Adrenal gland (tissue), 12 donors: ENCODE results near the gene CPD. TPM values are rescaled to one million over a fixed set of nuclear protein-coding genes. Genes with fewer than 3 reads are reported as not detected.

Source experiments
- DNase-seq, 7 donors: peaks; one replicate each; pipeline ENCODE4 v3.0.0-alpha.2; 2019 to 2020
- H3K27ac ChIP-seq, 5 donors: fragments of 200-600 bp; sonication (generic) in 4 of 5; 1 replicate in 3 of 5; 2 replicates in 2 of 5; pipeline versions ENCODE4 v1.5.1 to v1.8.0; 2016 to 2020; ENCODE audit warnings: mild to moderate bottlenecking in 1 of 5
- H3K27me3 ChIP-seq: fragments of 200-600 bp; 2 replicates; pipeline ENCODE4 v1.8.0; 2021
- H3K36me3 ChIP-seq, 2 donors: fragments of 200-600 bp; replicated peaks in 1 of 2; 1 replicate in 1 of 2; 2 replicates in 1 of 2; pipeline versions ENCODE4 v1.5.1 to v1.8.0; 2018 to 2022
- H3K4me1 ChIP-seq, 2 donors: fragments of 200-600 bp; replicated peaks in 1 of 2; 1 replicate in 1 of 2; 2 replicates in 1 of 2; pipeline versions ENCODE4 v1.5.1 to v1.8.0; 2018 to 2021
- H3K4me3 ChIP-seq, 4 donors: fragments of 200-600 bp; sonication (generic) in 3 of 4; one replicate each; pipeline ENCODE4 v1.5.1; 2016 to 2018
- H3K9me3 ChIP-seq, 3 donors: fragments of 200-600 bp; sonication (generic) in 1 of 3; replicated peaks in 1 of 3; 1 replicate in 2 of 3; 2 replicates in 1 of 3; pipeline versions ENCODE4 v1.5.1 to v1.8.0; 2016 to 2021
- CTCF ChIP-seq, 6 experiments: fragments of 450-650 bp in 4 of 6; fragments of 200-600 bp in 2 of 6; sonication (generic) in 1 of 6; IDR thresholded peaks; 1 replicate in 5 of 6; 2 replicates in 1 of 6; pipeline versions ENCODE4 v1.5.1 to v1.8.0; 2016 to 2021; ENCODE audit warnings: antibody characterized with exemption in 6 of 6, mild to moderate bottlenecking in 2 of 6, moderate library complexity in 1 of 6
- POLR2A ChIP-seq, 2 donors: fragments of 450-650 bp; IDR thresholded peaks; one replicate each; pipeline ENCODE4 v1.6.1; 2017; ENCODE audit warnings: antibody characterized with exemption in 2 of 2, mild to moderate bottlenecking in 2 of 2, moderate library complexity in 1 of 2
- WGBS, 4 donors: extraction: QIAGEN DNeasy Blood & Tissue Kit in 2 of 4; methylation state at CpG; one replicate each; pipeline versions ENCODE4 v1.1.5 to v1.1.7; 2013 to 2017; 5-methylcytosine and 5-hydroxymethylcytosine counted together
- intact Hi-C, 2 donors: fragments of 100-400 bp; cut with DNase I; formaldehyde crosslinking; loops; one replicate each; pipeline versions ENCODE4 v1.14.1 to v1.15.0; 2022 to 2023
- polyA plus RNA-seq, 3 donors: library from polyadenylated mRNA; stranded (reverse); fragments of 200-250 nt in 2 of 3; fragments of 350-450 nt in 1 of 3; fragmentation: Illumina TruSeq in 1 of 3; extraction: RNeasy Lipid Tissue Mini Kit (QIAGEN cat#74804) in 1 of 3; gene quantifications; one replicate each; pipeline ENCODE4 v1.2.3, GENCODE V29; 2013 to 2014
- total RNA-seq, 9 donors: library from RNA; depleted of rRNA in 4 of 9; stranded (reverse); fragments of >200 nt in 4 of 9; fragments of 120-200 nt in 1 of 9; fragmentation: NEBNext Ultra II Directional in 1 of 9; extraction: Animal tissue kit (Norgen Biotek cat#: 25700) in 1 of 9; gene quantifications; one replicate each; pipeline versions ENCODE4 v1.1.0 to v1.2.4, GENCODE V29; 2013 to 2023
- donor health status: healthy with polysubstance abuse.
- donor health status: Bipolar disorder and iron deficiency.
- donor health status: DM: yes; HTN: yes; CAD: no.
- donor health status: DM: no; HTN: no; CAD: no.
- donor health status: DM: no; HTN: no; CAD: no.
- donor health status: DM: yes; HTN: yes; CAD: no.

CPD gene
- total and polyA plus RNA-seq, 12 donors, result 4.2 to 52.8 (median 33.0) TPM

GRCh38 chr17:30506481-30506880 lies 127.8 kb downstream of the CPD start:
- H3K9me3 ChIP-seq, result no peaks in the 10 kb centered on the region
- intact Hi-C loops, result no loop called here
- no peaks in the 10 kb centered on the region for H3K27me3 ChIP-seq
- peaks cover 0 to 39% of the 10 kb centered on the region in 2 donors for H3K36me3 ChIP-seq
- H3K4me1 ChIP-seq, result peaks cover 0 to 3% of the 10 kb centered on the region in 2 donors
- DNase-seq, result no peak
- no peak overlapping the region for H3K4me3 ChIP-seq
- 92 to 100% (median 96%) methylated on average over 1 of the region's 1 CpG for WGBS, 4 donors
- TF ChIP-seq CTCF (IDR thresholded peaks at IDR 0.05) (no peak), POLR2A (IDR thresholded peaks at IDR 0.05) (no peak)
- H3K27ac ChIP-seq, result no peak overlapping the region

- 95 to 100% (median 98%) methylated on average over 1 of the region's 1 CpG for WGBS, 4 donors
- H3K27me3 ChIP-seq, result no peaks in the 10 kb centered on the region
- peaks cover 0 to 8% of the 10 kb centered on the region in 2 donors for H3K36me3 ChIP-seq
- no peaks in the 10 kb centered on the region for H3K9me3 ChIP-seq
- no peak for TF ChIP-seq CTCF (IDR thresholded peaks at IDR 0.05)
- no peak for TF ChIP-seq POLR2A (IDR thresholded peaks at IDR 0.05)
- no peak overlapping the region for H3K4me3 ChIP-seq
- no peak overlapping the region for H3K27ac ChIP-seq
- intact Hi-C loops, result no loop called here
- no peak for DNase-seq
- H3K4me1 ChIP-seq, result no peaks in the 10 kb centered on the region
Measured at GRCh38 chr17:30513346-30513745, 134.6 kb downstream of the CPD start.

GRCh38 chr17:30514895-30515596 lies 136.3 kb downstream of the CPD start:
- Histone ChIP-seq H3K9me3 (no peaks in the 10 kb centered on the region), H3K4me3 (no peak overlapping the region), H3K36me3 (peaks cover 0 to 8% of the 10 kb centered on the region in 2 donors), H3K27ac (no peak overlapping the region), H3K27me3 (no peaks in the 10 kb centered on the region), H3K4me1 (peaks cover 0 to 10% of the 10 kb centered on the region in 2 donors)
- 94 to 100% (median 99%) methylated on average over 3 of the region's 3 CpGs for WGBS, 4 donors
- peak in 1 of 7 donors; percentile 9 for DNase-seq
- intact Hi-C loops, result no loop called here
- TF ChIP-seq CTCF (IDR thresholded peaks at IDR 0.05) (no peak), POLR2A (IDR thresholded peaks at IDR 0.05) (no peak)

GRCh38 chr17:30517786-30518185 lies 139.1 kb downstream of the CPD start:
- peaks cover 0 to 18% of the 10 kb centered on the region in 2 donors for H3K36me3 ChIP-seq

More at GRCh38 chr17:30517786-30518185, 139.1 kb downstream of the CPD start:
- 74 to 100% (median 80%) methylated on average over 1 of the region's 1 CpG for WGBS, 4 donors
- peaks cover 0 to 19% of the 10 kb centered on the region in 2 donors for H3K4me1 ChIP-seq
- H3K27me3 ChIP-seq, result no peaks in the 10 kb centered on the region
- TF ChIP-seq CTCF (IDR thresholded peaks at IDR 0.05) (no peak), POLR2A (IDR thresholded peaks at IDR 0.05) (no peak)
- H3K4me3 ChIP-seq, result no peak overlapping the region
- intact Hi-C loops, result no loop called here
- no peak for DNase-seq
- peak overlapping the region in 1 of 5 donors; percentile 31 for H3K27ac ChIP-seq
- H3K9me3 ChIP-seq, result no peaks in the 10 kb centered on the region
